Activated naive CD4-positive, alpha-beta T cell treated with Interleukin-2 at 50 U/mL for 16 hours (primary cell): Measurements from ENCODE around the gene CHCHD4.

Source experiments
- DNase-seq: peaks from one replicate; pipeline ENCODE4 v3.0.0-alpha.2; 2020

CHCHD4 gene

DNA sequence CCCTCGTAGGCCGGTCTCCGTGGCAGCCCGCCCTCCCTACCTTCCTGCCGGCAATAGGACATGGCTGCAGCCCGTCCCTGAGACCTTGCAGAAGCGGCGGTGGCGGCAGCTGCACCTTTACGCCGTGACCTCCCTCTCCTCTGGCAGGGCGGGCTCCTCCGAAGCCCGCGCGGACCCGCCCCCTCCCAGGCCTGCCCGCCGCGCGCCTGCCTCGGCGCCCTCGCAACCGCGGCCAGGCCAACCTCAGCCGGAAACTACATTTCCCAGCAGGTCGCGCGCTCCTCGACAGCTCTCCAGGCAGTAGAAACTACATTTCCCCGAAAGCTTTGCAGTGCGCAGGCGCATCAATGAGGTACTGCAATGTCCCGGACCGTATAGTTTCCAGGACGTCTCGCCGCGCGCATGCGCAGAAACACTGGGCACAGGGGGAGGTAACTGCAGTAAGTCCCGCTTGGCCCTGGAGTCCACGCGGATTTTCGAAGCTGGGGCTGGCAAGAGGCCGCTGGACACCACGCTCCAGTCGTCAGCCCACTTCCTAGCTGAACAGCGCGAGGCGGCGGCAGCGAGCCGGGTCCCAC is at the start of gene CHCHD4, which contains the start of gene TMEM43:
CHCHD4 (minus strand) TSS at position 256 of the 578 bp plus-strand sequence; CDS start at position 62, 194 bp downstream.
TMEM43 (plus strand) TSS at position 438 of the 578 bp plus-strand sequence. CDS start 142 bp downstream, outside the sequence.
- DNase-seq, result peak; percentile 98

- no peak for DNase-seq
Measured at GRCh38 chr3:14172496-14172895, 47.8 kb upstream of the CHCHD4 start.

DNA sequence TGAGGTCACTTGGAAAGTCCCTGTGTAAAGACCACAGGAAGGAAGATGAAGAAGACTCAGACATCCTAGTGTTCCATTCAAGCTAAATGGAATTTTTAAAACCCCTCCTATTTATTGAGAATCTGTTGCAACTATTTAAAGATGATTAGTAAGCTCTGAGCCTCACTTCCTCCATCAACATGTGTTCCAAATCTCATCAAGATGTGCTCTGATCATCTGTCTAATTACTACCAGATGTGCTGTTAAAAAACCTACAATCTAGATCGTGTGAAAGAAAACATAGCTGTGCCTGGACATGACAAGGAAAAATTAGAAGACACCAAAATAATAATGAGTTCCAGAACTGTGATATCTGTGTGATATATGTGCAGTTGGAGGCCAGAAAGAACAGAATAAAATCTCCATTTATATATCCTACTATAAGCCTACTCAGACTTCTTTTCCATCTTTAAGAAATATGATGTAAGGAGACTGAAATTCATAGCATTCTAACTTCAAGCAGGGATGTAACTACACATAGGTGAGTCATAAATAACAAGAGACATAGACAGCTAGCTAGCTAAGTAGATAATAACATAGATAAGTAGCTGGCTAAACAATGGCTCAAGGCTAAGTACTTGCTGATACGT is 46.0 kb upstream of the CHCHD4 start:
- DNase-seq, result no peak

DNA sequence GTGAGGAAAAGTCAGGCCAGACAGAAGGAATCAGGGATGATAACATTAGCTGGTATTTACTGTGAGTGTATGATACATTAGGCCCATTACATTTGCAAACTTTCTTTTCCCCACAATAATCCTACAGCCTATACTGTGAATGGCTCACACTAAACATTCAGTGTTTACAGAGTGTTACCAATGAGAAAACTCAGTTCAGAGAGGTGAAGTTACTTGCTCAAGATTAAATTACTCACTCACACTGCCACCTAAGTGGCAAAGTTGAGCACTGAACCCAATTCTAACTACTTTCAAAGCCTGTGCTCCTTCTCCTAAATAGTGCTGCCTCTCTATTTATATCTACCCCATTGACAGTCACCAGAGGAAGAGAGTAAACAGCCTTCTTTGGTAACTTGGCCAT is 45.2 kb upstream of the CHCHD4 start:
- DNase-seq, result no peak

DNA sequence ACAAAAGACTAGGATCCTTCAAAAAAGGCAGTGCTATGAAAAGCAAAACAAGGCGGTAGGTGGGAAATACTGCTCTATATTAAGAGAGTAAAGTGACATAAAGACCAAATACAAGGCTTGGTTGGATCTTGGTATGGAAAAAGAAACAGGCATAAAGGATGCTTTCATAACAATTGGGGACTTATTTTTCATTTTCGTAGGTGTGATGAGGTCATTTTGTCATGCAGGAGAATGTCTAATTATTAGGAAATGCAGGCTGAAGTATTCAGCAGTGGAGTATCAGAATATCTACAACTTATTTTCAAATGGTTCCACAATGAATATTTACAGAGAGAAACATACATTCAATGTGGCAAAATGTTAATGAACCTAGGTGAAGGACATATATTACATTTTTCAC is 44.8 kb upstream of the CHCHD4 start:
- no peak for DNase-seq

GRCh38 chr3:14166877-14167603 is 42.4 kb upstream of the CHCHD4 start:
- DNase-seq, result no peak

- DNase-seq, result no peak
Measured at GRCh38 chr3:14162178-14162577, 37.5 kb upstream of the CHCHD4 start.

- no peak for DNase-seq
Measured at GRCh38 chr3:14161282-14161681, 36.6 kb upstream of the CHCHD4 start.

GRCh38 chr3:14159426-14159825 is 34.8 kb upstream of the CHCHD4 start:
- no peak for DNase-seq

- no peak for DNase-seq
Measured at GRCh38 chr3:14158370-14158769, 33.7 kb upstream of the CHCHD4 start.

GRCh38 chr3:14157951-14158350 is 33.3 kb upstream of the CHCHD4 start:
- no peak for DNase-seq

GRCh38 chr3:14156843-14157561 is 32.3 kb upstream of the CHCHD4 start:
- DNase-seq, result no peak

DNA sequence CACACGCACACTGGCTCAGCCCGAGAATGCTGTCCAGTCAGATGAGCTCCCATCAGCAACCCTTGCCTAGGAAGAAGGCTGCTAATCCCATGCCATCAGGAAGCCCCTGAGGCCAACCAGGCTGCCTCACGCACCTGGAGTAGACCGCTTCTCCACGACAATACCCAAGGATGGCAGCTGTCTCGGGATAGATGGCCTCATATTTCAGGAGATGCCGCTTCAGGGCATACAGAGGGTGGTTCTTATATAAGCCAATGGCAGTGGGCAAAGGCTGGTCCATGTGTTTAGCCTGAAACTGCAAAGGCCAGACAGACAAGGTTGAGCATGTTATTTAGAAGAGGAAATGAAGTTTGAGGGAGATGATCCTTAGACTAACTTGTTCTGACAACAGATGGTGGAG is 31.5 kb upstream of the CHCHD4 start:
- DNase-seq, result no peak

DNA sequence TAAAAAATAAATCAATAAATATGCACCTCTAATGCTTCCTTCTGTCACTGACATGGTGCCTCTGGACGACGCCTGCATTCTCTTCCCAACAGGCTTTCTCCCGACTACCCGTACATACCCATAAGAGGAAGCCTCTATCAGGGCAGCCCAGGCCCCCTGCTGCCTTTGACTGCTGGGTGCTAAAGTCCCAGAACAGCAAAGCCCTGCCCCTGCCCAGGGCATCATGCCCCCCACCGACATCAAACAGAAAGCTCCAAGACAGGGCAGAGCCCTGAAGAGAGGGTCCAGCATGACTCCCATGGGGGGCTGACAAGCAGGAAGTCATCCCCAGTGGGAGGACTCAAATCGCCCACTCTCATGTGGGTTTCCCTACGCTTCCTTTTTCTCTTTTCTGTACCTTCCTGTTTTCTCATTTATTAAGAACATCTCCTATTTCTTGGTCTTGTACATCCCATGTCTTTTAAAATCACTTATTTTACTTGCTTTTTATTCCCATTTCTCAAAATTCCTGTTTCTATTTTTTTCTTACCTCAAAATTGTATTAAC is 30.3 kb upstream of the CHCHD4 start:
- DNase-seq, result no peak

GRCh38 chr3:14154276-14154675 is 29.6 kb upstream of the CHCHD4 start:
- no peak for DNase-seq

- no peak for DNase-seq
Measured at GRCh38 chr3:14153663-14154062, 29.0 kb upstream of the CHCHD4 start.

- DNase-seq, result no peak
Measured at GRCh38 chr3:14152963-14153355, 28.3 kb upstream of the CHCHD4 start.

GRCh38 chr3:14152233-14152962 is 27.7 kb upstream of the CHCHD4 start:
- DNase-seq, result no peak

DNA sequence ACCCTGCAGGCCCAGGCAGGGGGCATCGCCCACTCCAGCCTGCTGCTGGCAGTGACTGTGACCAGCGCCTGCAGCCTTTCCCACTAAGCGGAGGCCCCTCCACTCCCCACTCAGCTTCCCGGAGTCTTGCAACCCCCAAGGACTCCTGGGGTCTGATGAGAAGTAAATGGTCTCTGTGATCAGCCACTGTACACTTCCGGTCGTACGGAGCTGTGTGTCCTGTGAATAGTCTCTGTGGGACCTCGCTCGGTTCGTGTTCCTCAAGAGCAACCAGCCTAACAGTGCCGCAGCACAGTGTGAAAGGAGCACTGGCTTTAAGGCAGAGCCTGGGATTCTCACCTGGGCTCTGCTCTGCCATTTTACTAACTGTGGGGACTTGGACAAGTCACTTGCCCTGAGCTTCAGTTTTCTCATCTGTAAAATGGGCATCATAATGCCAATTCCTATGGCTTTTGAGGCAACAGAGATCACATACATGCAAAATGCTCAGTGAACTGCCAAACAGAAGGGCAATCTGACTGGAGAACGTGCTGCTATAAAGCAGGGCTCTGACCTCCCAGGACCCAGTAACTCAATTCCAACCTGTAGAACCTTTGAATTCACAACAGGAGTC is 26.9 kb upstream of the CHCHD4 start:
- DNase-seq, result no peak

GRCh38 chr3:14150491-14151230 is 26.0 kb upstream of the CHCHD4 start:
- DNase-seq, result no peak

DNA sequence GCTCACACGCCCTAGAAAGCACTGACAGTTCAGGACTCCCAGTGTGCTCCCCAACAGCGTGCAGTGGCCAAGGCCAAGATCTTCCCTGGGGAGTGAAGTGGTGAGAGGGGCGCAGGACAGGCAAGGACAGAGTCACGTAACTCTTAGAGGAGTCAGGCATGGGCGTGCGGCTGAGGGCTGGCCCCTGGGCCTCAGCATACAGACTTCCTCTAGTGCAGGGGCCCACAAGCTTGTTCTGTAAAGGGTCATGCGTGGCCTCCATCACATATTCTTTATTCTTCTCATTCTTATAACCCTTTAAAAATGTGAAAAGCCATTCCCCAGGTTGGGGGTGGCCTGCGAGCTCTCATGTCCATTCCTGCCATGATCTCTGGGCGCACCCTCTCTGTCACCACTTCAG is 25.4 kb upstream of the CHCHD4 start:
- DNase-seq, result no peak
